ENCODE data around the gene FAM204A.

DNA sequence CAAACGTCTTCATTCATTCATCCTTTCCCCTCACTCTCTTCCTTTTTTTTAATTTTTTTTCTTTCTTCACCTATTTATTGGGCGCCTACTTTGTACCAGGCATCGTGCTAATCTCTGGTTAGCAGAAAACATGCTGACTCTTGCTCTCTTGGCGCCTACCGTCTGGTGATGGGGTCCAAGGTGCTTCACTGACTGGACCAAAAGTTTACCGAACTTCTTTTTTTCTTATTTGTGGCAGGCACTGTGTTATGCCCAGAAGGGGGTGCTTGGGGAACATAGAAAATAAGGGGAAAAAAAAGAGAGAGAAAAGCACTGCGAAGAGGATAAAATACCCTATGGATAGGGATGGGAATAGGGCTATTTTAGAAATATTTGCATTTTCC, 505 bp upstream of the FAM204A start:
- TF ChIP-seq, protein P1, sequence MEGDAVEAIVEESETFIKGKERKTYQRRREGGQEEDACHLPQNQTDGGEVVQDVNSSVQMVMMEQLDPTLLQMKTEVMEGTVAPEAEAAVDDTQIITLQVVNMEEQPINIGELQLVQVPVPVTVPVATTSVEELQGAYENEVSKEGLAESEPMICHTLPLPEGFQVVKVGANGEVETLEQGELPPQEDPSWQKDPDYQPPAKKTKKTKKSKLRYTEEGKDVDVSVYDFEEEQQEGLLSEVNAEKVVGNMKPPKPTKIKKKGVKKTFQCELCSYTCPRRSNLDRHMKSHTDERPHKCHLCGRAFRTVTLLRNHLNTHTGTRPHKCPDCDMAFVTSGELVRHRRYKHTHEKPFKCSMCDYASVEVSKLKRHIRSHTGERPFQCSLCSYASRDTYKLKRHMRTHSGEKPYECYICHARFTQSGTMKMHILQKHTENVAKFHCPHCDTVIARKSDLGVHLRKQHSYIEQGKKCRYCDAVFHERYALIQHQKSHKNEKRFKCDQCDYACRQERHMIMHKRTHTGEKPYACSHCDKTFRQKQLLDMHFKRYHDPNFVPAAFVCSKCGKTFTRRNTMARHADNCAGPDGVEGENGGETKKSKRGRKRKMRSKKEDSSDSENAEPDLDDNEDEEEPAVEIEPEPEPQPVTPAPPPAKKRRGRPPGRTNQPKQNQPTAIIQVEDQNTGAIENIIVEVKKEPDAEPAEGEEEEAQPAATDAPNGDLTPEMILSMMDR (IDR thresholded peaks at IDR 0.05; ENCODE audit: poor library complexity): peak; percentile 11
- no peak for TF ChIP-seq EZH2 (IDR thresholded peaks at IDR 0.05; ENCODE audit: borderline replicate concordance)
- TF ChIP-seq EZH2phosphoT487 (IDR thresholded peaks at IDR 0.05; ENCODE audit: low read depth, severe bottlenecking, unreplicated experiment): no peak

All from hepatocyte (in vitro differentiated cells).